Right atrium auricular region (tissue), 2 donors: ENCODE results near the gene RNPEPL1. TPM values are rescaled to one million over a fixed set of nuclear protein-coding genes. Genes with fewer than 3 reads are reported as not detected.

Experiments used
- DNase-seq: peaks from one replicate; pipeline ENCODE4 v3.0.0-alpha.2; 2019; ENCODE audit warnings: low spot score
- H3K27ac ChIP-seq, 2 donors: fragments of 200-600 bp; sonication (generic); 1 replicate in 1 of 2; 2 replicates in 1 of 2; pipeline ENCODE4 v1.5.1; 2016 to 2019
- H3K27me3 ChIP-seq, 2 donors: fragments of 200-600 bp; sonication (generic); one replicate each; pipeline versions ENCODE4 v1.5.1 to v1.6.0; 2017 to 2019
- H3K36me3 ChIP-seq: fragments of 200-600 bp; sonication (generic); one replicate; pipeline ENCODE4 v1.5.1; 2016
- H3K4me1 ChIP-seq, 2 donors: fragments of 200-600 bp; sonication (generic); one replicate each; pipeline versions ENCODE4 v1.5.1 to v1.6.0; 2017 to 2019
- H3K4me3 ChIP-seq, 2 donors: fragments of 200-600 bp; sonication (generic); 1 replicate in 1 of 2; 2 replicates in 1 of 2; pipeline ENCODE4 v1.5.1; 2017 to 2019; ENCODE audit warnings: mild to moderate bottlenecking in 1 of 2, moderate library complexity in 1 of 2
- H3K9me3 ChIP-seq, 2 donors: fragments of 200-600 bp; sonication (generic); one replicate each; pipeline ENCODE4 v1.5.1; 2019
- total RNA-seq, 2 donors: library from RNA; depleted of rRNA; stranded (reverse); fragments of >200 nt; gene quantifications; one replicate each; pipeline ENCODE4 v1.1.0, GENCODE V29; 2016
- TF ChIP-seq, protein P1 (sequence below), 2 donors: fragments of 200-600 bp; sonication (generic); IDR thresholded peaks; one replicate each; pipeline ENCODE4 v1.5.1; 2019; ENCODE audit warnings: antibody characterized with exemption in 2 of 2

The RNPEPL1 gene
- total RNA-seq, 2 donors from 2014 or later: 62.0 to 76.3 TPM

DNA sequence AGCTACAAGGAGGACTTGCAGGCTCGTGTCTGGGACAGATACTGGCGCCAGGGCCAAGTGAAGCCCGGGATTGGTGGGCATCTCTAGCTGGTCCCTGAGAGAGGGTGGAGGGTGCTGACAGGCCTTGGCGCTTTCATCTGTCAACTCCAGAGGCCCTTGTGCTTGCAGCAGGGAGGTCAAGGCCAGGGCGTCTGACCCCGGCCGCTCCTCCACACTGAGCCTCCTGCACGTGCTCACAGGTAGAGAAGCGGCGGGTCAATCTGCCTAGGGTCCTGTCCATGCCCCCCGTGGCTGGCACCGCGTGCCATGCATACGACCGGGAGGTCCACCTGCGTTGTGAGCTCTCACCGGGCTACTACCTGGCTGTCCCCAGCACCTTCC lies 27.8 kb downstream of the RNPEPL1 start:
- Histone ChIP-seq H3K27me3 (no peaks in the 10 kb centered on the region), H3K4me1 (peaks cover 0 to 42% of the 10 kb centered on the region in 2 donors), H3K9me3 (no peaks in the 10 kb centered on the region), H3K36me3 (peaks cover 20% of the 10 kb centered on the region), H3K27ac (peak overlapping the region; percentile 64 to 68), H3K4me3 (no peak overlapping the region)
- TF ChIP-seq, protein P1, sequence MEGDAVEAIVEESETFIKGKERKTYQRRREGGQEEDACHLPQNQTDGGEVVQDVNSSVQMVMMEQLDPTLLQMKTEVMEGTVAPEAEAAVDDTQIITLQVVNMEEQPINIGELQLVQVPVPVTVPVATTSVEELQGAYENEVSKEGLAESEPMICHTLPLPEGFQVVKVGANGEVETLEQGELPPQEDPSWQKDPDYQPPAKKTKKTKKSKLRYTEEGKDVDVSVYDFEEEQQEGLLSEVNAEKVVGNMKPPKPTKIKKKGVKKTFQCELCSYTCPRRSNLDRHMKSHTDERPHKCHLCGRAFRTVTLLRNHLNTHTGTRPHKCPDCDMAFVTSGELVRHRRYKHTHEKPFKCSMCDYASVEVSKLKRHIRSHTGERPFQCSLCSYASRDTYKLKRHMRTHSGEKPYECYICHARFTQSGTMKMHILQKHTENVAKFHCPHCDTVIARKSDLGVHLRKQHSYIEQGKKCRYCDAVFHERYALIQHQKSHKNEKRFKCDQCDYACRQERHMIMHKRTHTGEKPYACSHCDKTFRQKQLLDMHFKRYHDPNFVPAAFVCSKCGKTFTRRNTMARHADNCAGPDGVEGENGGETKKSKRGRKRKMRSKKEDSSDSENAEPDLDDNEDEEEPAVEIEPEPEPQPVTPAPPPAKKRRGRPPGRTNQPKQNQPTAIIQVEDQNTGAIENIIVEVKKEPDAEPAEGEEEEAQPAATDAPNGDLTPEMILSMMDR (IDR thresholded peaks at IDR 0.05): no peak
- no peak for DNase-seq

DNA sequence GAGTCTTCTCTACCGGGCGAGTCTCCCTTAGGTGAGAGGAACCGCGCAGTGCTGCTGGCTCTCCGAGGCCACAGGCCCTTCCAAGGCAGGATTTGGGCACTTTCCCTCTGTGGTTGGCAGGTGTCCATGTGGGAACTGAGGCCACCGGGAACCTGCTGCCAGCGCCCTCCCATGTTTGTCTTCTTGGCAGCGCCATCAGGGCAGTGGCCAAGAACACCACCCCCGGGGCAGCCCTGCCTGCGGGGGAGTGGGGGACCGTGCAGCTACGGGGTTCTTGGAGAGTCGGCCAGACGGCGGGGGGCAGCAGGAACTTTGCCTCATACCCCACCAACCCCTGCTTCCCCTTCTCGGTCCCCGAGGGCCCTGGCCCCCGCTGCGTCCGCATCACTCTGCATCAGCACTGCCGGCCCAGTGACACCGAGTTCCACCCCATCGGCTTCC lies 28.2 kb downstream of the RNPEPL1 start:
- peaks cover 0 to 42% of the 10 kb centered on the region in 2 donors for H3K4me1 ChIP-seq
- no peak for DNase-seq
- no peak overlapping the region for H3K4me3 ChIP-seq
- H3K9me3 ChIP-seq: no peaks in the 10 kb centered on the region
- TF ChIP-seq, protein P1 (IDR thresholded peaks at IDR 0.05): no peak
- peaks cover 18% of the 10 kb centered on the region for H3K36me3 ChIP-seq
- H3K27me3 ChIP-seq: no peaks in the 10 kb centered on the region
- peak overlapping the region; percentile 64 to 68 for H3K27ac ChIP-seq

DNA sequence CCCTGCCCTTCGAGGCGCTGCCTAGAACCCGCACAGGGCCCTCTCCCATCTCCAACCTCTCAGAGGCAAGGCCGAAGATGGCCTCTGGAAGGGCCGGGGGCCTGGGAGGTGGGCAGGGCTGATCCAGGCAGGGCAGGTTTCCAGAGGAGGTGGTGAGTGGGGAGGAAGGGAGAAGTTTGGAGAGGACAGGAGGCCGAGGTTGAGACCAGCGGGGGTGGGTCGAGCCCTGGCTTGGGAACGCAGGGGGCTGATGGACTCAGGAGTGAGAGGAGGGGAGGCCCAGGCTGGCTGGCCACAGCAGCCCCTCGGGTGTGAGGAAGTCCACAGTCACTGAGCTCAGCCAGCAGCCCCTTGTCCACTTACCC lies 28.8 kb downstream of the RNPEPL1 start:
- no peak for DNase-seq
- peaks cover 18% of the 10 kb centered on the region for H3K36me3 ChIP-seq
- TF ChIP-seq, protein P1 (IDR thresholded peaks at IDR 0.05): no peak
- H3K27me3 ChIP-seq: no peaks in the 10 kb centered on the region
- H3K4me1 ChIP-seq: peaks cover 0 to 42% of the 10 kb centered on the region in 2 donors
- no peak overlapping the region for H3K4me3 ChIP-seq
- no peaks in the 10 kb centered on the region for H3K9me3 ChIP-seq
- H3K27ac ChIP-seq: peak overlapping the region in 1 of 2 donors; percentile 68

DNA sequence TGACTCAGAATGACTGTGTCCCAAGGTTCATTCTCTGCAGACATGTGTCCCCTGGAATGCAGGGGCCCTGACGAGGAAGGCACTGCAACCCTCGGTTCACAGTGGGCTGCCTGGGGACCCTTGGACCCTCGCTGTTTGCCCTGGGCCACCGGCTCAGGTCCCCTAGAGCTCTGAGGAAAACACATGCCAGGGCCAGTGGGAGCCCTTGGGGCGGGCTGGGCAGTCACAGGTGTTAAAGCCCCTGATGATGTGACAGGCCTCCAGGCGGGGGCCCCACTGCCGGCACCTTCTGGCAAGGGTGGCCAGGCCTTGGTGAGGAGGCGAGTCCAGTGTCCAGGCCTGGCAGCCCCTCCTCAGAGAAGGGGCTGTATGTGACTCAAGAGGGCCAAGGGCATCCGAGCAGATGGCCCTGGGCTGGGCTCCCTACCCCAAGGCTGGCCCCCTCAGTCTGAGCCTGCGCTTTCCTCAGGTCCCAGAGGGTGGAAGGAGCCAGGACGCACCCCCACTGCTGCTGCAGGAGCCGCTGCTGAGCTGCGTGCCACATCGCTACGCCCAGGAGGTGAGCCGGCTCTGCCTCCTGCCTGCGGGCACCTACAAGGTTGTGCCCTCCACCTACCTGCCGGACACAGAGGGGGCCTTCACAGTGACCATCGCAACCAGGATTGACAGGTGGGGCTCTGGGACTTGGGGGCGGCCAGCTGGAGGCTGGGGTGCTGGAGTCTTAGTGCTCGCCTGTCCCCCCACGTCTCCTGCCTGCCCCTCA lies 29.3 kb downstream of the RNPEPL1 start:
- TF ChIP-seq, protein P1 (IDR thresholded peaks at IDR 0.05): no peak
- H3K36me3 ChIP-seq: peaks cover 18% of the 10 kb centered on the region
- H3K9me3 ChIP-seq: no peaks in the 10 kb centered on the region
- H3K4me3 ChIP-seq: no peak overlapping the region
- H3K27ac ChIP-seq: no peak overlapping the region
- no peaks in the 10 kb centered on the region for H3K27me3 ChIP-seq
- no peak for DNase-seq
- H3K4me1 ChIP-seq: peaks cover 0 to 42% of the 10 kb centered on the region in 2 donors

DNA sequence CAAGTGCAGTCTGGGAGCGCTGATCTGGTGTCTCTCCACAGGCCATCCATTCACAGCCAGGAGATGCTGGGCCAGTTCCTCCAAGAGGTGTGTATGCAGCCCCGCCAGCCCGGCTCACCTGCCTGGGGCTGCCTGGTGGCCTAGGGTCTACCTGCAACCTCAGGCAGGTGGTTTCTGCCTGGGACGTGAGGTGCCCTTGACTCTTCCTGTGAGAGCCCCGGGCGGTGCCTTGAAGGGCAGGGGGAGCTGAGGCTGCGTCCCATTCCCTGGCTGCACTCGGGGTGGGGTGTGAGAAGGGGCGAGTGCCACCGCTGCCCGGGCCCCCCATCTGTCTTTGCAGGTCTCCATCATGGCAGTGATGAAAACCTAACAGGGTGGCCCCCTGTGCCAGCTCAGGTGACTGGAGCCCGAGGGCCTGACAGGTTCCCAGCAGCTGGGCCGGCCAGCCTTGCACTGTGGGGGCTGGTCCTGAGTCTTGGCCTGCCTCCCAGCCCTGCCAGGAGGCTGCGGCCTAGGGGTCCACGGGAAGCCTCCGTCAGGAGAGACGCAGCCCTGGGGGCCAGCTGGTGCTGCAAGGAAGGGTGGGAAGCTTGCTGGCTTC lies 30.1 kb downstream of the RNPEPL1 start:
- TF ChIP-seq, protein P1 (IDR thresholded peaks at IDR 0.05): no peak
- peaks cover 18% of the 10 kb centered on the region for H3K36me3 ChIP-seq
- no peak overlapping the region for H3K4me3 ChIP-seq
- no peak for DNase-seq
- no peak overlapping the region for H3K27ac ChIP-seq
- no peaks in the 10 kb centered on the region for H3K9me3 ChIP-seq
- peaks cover 0 to 36% of the 10 kb centered on the region in 2 donors for H3K4me1 ChIP-seq
- H3K27me3 ChIP-seq: no peaks in the 10 kb centered on the region
